Mesendoderm (in vitro differentiated cells): ENCODE results near the gene IFNA5.

Experiments
- DNase-seq: peaks from one replicate; pipeline ENCODE4 v3.0.0; 2013
- H2AK5ac ChIP-seq: 2 replicates; pipeline ENCODE4 v1.6.1; 2013; ENCODE audit warnings: low read length, inconsistent platforms
- H2BK120ac ChIP-seq: 2 replicates; pipeline ENCODE4 v1.6.1; 2013; ENCODE audit warnings: low read depth, mild to moderate bottlenecking, low read length, moderate library complexity, mixed read lengths
- H2BK15ac ChIP-seq: replicated peaks from 2 replicates; pipeline ENCODE4 v1.6.1; 2013; ENCODE audit warnings: low read depth, mild to moderate bottlenecking, moderate library complexity
- H2BK5ac ChIP-seq: 2 replicates; pipeline ENCODE4 v1.6.1; 2013; ENCODE audit warnings: low read length, inconsistent platforms
- H3K18ac ChIP-seq: 2 replicates; pipeline ENCODE4 v1.6.1; 2013; ENCODE audit warnings: mild to moderate bottlenecking, low read length, mixed read lengths
- H3K23ac ChIP-seq: one replicate; pipeline ENCODE4 v1.6.1; 2013; ENCODE audit warnings: low read length
- H3K27ac ChIP-seq: 2 replicates; pipeline ENCODE4 v1.5.1; 2013; ENCODE audit warnings: low read depth, mild to moderate bottlenecking, inconsistent platforms, low read length, moderate library complexity
- H3K27me3 ChIP-seq: 2 replicates; pipeline ENCODE4 v1.6.1; 2013; ENCODE audit warnings: low read length, control low read depth, mild to moderate bottlenecking, inconsistent platforms; ENCODE audit not compliant: insufficient read depth, poor library complexity
- H3K36me3 ChIP-seq: 2 replicates; pipeline ENCODE4 v1.6.1; 2013; ENCODE audit warnings: low read length, inconsistent platforms; ENCODE audit not compliant: control insufficient read depth, insufficient read depth
- H3K4ac ChIP-seq: one replicate; pipeline ENCODE4 v1.6.1; 2013; ENCODE audit warnings: low read depth, mild to moderate bottlenecking, low read length, moderate library complexity
- H3K4me1 ChIP-seq: 2 replicates; pipeline ENCODE4 v1.6.1; 2013; ENCODE audit warnings: low read depth, low read length, inconsistent platforms; ENCODE audit not compliant: control insufficient read depth
- H3K4me2 ChIP-seq: 2 replicates; pipeline ENCODE4 v1.6.1; 2013; ENCODE audit warnings: low read length
- H3K4me3 ChIP-seq: 2 replicates; pipeline ENCODE4 v1.5.1; 2013; ENCODE audit warnings: mild to moderate bottlenecking, low read length
- H3K56ac ChIP-seq: one replicate; pipeline ENCODE4 v1.6.1; 2013; ENCODE audit warnings: low read length
- H3K79me1 ChIP-seq: 2 replicates; pipeline ENCODE4 v1.6.1; 2013; ENCODE audit warnings: low read length, inconsistent platforms
- H3K79me2 ChIP-seq: 2 replicates; pipeline ENCODE4 v1.6.1; 2013; ENCODE audit warnings: mild to moderate bottlenecking, low read length; ENCODE audit not compliant: control insufficient read depth, insufficient read depth
- H3K9ac ChIP-seq: 2 replicates; pipeline ENCODE4 v1.6.1; 2013; ENCODE audit warnings: low read length, inconsistent platforms
- H4K5ac ChIP-seq: one replicate; pipeline ENCODE4 v1.6.1; 2013; ENCODE audit warnings: low read length
- H4K8ac ChIP-seq: one replicate; pipeline ENCODE4 v1.6.1; 2013; ENCODE audit warnings: low read depth, mild to moderate bottlenecking, control low read depth, low read length, moderate library complexity
- WGBS: extraction: QIAGEN DNeasy Blood & Tissue Kit; methylation state at CpG from one replicate; pipeline ENCODE4 v1.1.7; 2013; ENCODE audit warnings: low lambda C conversion rate, missing lambda C conversion rate; ENCODE audit not compliant: insufficient coverage; ENCODE audit errors: extremely low coverage; 5-methylcytosine and 5-hydroxymethylcytosine counted together

Gene IFNA5

DNA sequence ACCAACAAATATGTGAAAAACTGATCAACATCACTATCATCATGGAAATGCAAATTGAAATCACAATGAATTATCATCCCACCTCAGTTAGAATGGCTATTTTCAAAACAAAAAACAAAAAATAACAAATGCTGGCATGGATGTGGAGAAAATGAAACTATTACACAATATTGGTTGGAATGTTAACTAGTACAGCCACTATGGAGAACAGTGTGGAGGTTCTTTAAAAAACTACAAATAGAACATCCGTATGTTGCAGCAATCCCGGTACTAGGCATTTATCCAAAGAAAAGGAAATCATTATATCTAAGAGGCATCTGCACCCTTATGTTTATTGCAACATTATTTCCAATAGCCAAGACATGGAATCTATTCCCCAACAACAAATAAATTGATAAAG is 9.0 kb upstream of the IFNA5 start:
- no peak overlapping the region for H2BK15ac ChIP-seq
- no peak overlapping the region for H2BK5ac ChIP-seq
- no peak overlapping the region for H3K56ac ChIP-seq
- H3K36me3 ChIP-seq: no peaks in the 10 kb centered on the region
- H3K23ac ChIP-seq: no peak overlapping the region
- no peaks in the 10 kb centered on the region for H3K79me2 ChIP-seq
- H3K27ac ChIP-seq: no peak overlapping the region
- H3K4ac ChIP-seq: no peak overlapping the region
- H3K4me3 ChIP-seq: no peak overlapping the region
- H3K18ac ChIP-seq: no peak overlapping the region
- H2AK5ac ChIP-seq: no peak overlapping the region
- H3K9ac ChIP-seq: no peak overlapping the region
- H3K79me1 ChIP-seq: no peaks in the 10 kb centered on the region
- no peaks in the 10 kb centered on the region for H3K4me1 ChIP-seq
- H3K27me3 ChIP-seq: no peaks in the 10 kb centered on the region
- DNase-seq: no peak
- H4K8ac ChIP-seq: no peak overlapping the region
- no peak overlapping the region for H3K4me2 ChIP-seq
- H2BK120ac ChIP-seq: no peak overlapping the region
- no CpG with 5 or more reads among the region's 2 CpGs for WGBS
- no peak overlapping the region for H4K5ac ChIP-seq

DNA sequence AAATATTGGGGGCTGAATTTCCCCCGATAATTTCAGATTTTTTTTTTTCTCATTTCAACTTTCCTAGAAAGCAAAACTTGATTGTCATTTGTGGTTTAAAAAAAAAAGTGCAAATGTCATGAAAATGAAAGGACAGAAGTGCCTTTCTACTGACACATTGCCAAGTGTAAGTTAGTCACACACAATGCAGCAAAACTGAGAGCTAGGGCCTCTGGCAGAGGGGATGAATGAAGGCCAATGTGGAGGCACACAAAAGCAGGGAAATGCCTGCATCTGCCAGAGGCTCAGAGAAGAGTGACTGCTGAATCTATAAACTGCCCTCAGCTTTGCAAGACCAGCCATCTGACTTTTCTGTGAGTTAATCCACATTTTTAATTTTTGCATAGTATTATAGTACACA is 6.8 kb upstream of the IFNA5 start:
- Histone ChIP-seq H4K8ac (no peak overlapping the region), H2AK5ac (no peak overlapping the region), H3K56ac (no peak overlapping the region), H3K79me1 (no peaks in the 10 kb centered on the region), H2BK15ac (no peak overlapping the region), H2BK5ac (no peak overlapping the region), H3K27me3 (no peaks in the 10 kb centered on the region), H3K4ac (no peak overlapping the region), H3K4me2 (no peak overlapping the region), H3K79me2 (no peaks in the 10 kb centered on the region), H3K4me3 (no peak overlapping the region), H3K36me3 (no peaks in the 10 kb centered on the region), H3K27ac (no peak overlapping the region), H3K4me1 (no peaks in the 10 kb centered on the region), H4K5ac (no peak overlapping the region), H3K18ac (no peak overlapping the region), H3K9ac (no peak overlapping the region), H2BK120ac (no peak overlapping the region), H3K23ac (no peak overlapping the region)
- no peak for DNase-seq
- no CpG with 5 or more reads among the region's 1 CpG for WGBS

DNA sequence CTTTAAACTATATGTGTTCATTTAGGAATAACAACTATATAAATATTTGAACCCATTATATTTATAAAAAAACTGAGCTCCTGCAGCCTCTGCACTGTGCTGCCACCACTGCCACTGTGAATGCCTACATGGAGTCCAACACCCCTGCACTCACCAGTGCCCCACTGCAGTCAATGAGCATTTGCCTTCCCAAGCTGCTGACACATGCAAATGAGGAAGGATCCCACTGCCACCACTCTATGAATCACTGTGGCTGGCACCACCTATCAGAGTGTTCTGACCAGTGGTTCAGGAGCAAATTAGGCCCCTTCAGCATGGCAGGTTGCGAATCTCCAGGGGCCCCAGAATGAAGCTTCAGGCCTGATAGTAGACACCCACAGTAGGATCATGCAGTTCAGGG is 9.1 kb downstream of the IFNA5 start:
- Histone ChIP-seq H4K8ac (no peak overlapping the region), H3K4ac (no peak overlapping the region), H3K23ac (no peak overlapping the region), H3K4me1 (no peaks in the 10 kb centered on the region), H3K27me3 (no peaks in the 10 kb centered on the region), H3K36me3 (no peaks in the 10 kb centered on the region), H3K56ac (no peak overlapping the region), H2BK5ac (no peak overlapping the region), H3K18ac (no peak overlapping the region), H3K79me2 (no peaks in the 10 kb centered on the region), H2AK5ac (no peak overlapping the region), H3K4me3 (no peak overlapping the region), H4K5ac (no peak overlapping the region), H3K9ac (no peak overlapping the region), H3K79me1 (no peaks in the 10 kb centered on the region), H3K27ac (no peak overlapping the region), H2BK120ac (no peak overlapping the region), H2BK15ac (no peak overlapping the region), H3K4me2 (no peak overlapping the region)
- WGBS: no CpG with 5 or more reads among the region's 1 CpG
- no peak for DNase-seq

DNA sequence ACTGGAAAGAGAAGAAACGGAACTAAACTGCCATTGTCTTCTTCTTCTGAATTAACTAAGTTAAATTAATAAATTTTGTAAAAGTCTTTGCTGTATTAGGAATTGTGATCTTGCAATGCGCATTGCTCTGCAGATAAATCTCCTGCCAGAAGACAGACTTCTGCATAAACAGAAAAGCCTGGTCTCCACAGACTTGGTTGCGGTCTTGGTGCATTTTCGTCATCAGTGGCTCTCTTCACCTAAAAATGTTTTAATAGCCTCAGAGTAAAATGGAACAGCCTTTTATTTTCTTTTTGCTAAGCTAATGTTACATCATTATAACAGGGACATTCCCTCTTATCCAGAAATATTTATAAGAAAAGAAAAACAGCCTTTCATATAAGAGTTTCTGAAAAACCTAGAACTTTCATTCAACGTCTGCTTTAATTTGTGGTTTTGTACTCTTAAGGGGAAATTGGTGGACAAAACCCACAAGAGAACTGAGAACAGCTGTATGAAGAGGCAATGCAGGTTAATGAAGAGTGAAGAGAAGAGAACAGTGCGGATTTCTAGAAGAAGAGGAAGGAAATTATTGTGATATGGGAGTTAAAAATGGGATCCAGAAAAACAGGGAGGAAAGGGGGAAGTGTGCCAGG is 10.1 kb downstream of the IFNA5 start:
- no peak overlapping the region for H3K27ac ChIP-seq
- no peak overlapping the region for H2BK120ac ChIP-seq

DNA sequence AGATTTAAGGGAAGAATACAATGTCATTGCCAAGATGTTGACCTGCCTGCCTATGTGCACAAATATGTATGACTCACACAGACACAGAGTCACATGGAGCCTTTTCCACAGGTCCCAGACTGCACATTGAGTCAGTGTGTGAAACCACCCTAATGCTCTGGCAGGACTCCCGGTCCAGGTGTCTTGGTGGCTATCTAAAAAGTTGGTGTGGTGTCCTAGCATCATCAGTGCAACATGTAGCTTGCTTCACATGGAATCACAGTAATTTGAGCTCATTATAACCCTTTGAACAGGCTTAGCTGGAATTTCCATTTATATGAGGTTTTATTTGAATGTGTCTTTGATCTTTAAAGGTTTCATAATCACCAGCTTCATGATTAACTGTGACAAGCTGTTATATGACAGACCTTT is 10.7 kb downstream of the IFNA5 start:
- Histone ChIP-seq H2AK5ac (no peak overlapping the region), H3K23ac (no peak overlapping the region), H3K4me2 (no peak overlapping the region), H3K79me2 (no peaks in the 10 kb centered on the region), H3K27me3 (no peaks in the 10 kb centered on the region), H3K9ac (no peak overlapping the region), H4K5ac (no peak overlapping the region), H3K4me1 (no peaks in the 10 kb centered on the region), H3K4me3 (no peak overlapping the region), H3K4ac (no peak overlapping the region), H3K36me3 (no peaks in the 10 kb centered on the region), H2BK5ac (no peak overlapping the region), H4K8ac (no peak overlapping the region), H2BK15ac (no peak overlapping the region), H3K79me1 (no peaks in the 10 kb centered on the region), H3K18ac (no peak overlapping the region), H3K56ac (no peak overlapping the region), H3K27ac (no peak overlapping the region), H2BK120ac (no peak overlapping the region)
- WGBS: no CpG with 5 or more reads among the region's 1 CpG
- DNase-seq: no peak

More for the DNA sequence above, 10.1 kb downstream of the IFNA5 start:
- Histone ChIP-seq H2BK5ac (no peak overlapping the region), H3K4me3 (no peak overlapping the region), H3K27me3 (no peaks in the 10 kb centered on the region), H2AK5ac (no peak overlapping the region), H3K23ac (no peak overlapping the region), H3K36me3 (no peaks in the 10 kb centered on the region), H4K8ac (no peak overlapping the region), H3K4me1 (no peaks in the 10 kb centered on the region), H3K79me2 (no peaks in the 10 kb centered on the region), H3K56ac (no peak overlapping the region), H3K4me2 (no peak overlapping the region), H2BK15ac (no peak overlapping the region), H4K5ac (no peak overlapping the region), H3K79me1 (no peaks in the 10 kb centered on the region), H3K18ac (no peak overlapping the region), H3K9ac (no peak overlapping the region), H3K4ac (no peak overlapping the region)
- 100% methylated on average over 1 of the region's 6 CpGs for WGBS
- no peak for DNase-seq

DNA sequence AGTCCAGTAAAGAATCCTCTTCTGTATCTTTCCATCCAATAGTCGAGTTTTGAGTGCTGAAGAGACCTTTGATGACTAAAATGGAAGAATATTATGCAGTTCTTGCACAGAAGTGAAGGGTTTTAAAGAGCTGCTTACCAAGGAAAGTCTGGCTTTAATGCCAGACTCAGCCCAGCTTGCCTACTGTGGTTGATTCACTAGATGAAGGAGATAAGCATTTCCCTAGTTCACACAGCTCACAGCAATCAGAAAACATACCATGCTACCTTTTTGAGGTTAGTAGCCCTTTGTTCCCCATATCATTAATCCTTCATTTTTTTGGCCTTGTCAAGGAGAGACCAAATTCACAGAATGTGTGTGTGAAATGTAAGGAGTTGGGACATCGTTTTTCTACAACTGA is 15.3 kb downstream of the IFNA5 start:
- no peaks in the 10 kb centered on the region for H3K36me3 ChIP-seq
- H3K79me1 ChIP-seq: no peaks in the 10 kb centered on the region
- no peak overlapping the region for H2BK120ac ChIP-seq
- H3K18ac ChIP-seq: no peak overlapping the region
- H3K4me1 ChIP-seq: no peaks in the 10 kb centered on the region
- H2AK5ac ChIP-seq: no peak overlapping the region
- H3K27me3 ChIP-seq: no peaks in the 10 kb centered on the region
- no peaks in the 10 kb centered on the region for H3K79me2 ChIP-seq
- no peak overlapping the region for H4K5ac ChIP-seq
- H3K4me3 ChIP-seq: no peak overlapping the region
- no peak overlapping the region for H2BK5ac ChIP-seq
- no peak overlapping the region for H2BK15ac ChIP-seq
- no peak for DNase-seq
- H3K23ac ChIP-seq: no peak overlapping the region
- H3K27ac ChIP-seq: no peak overlapping the region
- H4K8ac ChIP-seq: no peak overlapping the region
- no peak overlapping the region for H3K4ac ChIP-seq
- no peak overlapping the region for H3K4me2 ChIP-seq
- WGBS: no CpG with 5 or more reads among the region's 2 CpGs
- no peak overlapping the region for H3K9ac ChIP-seq
- H3K56ac ChIP-seq: no peak overlapping the region
